IPS-18c (cell line): ENCODE measurements around the gene TPCN2.

ENCODE experiments used
- H3K4me3 ChIP-seq: 2 replicates; pipeline ENCODE4 v1.7.0; 2013; ENCODE audit warnings: low read depth, mild to moderate bottlenecking, low read length, moderate library complexity; ENCODE audit not compliant: insufficient read depth
- H3K9me3 ChIP-seq: one replicate; pipeline ENCODE4 v1.6.1; 2013; ENCODE audit warnings: mild to moderate bottlenecking, low read length, moderate library complexity; ENCODE audit not compliant: control insufficient read depth, insufficient read depth

Gene TPCN2

DNA sequence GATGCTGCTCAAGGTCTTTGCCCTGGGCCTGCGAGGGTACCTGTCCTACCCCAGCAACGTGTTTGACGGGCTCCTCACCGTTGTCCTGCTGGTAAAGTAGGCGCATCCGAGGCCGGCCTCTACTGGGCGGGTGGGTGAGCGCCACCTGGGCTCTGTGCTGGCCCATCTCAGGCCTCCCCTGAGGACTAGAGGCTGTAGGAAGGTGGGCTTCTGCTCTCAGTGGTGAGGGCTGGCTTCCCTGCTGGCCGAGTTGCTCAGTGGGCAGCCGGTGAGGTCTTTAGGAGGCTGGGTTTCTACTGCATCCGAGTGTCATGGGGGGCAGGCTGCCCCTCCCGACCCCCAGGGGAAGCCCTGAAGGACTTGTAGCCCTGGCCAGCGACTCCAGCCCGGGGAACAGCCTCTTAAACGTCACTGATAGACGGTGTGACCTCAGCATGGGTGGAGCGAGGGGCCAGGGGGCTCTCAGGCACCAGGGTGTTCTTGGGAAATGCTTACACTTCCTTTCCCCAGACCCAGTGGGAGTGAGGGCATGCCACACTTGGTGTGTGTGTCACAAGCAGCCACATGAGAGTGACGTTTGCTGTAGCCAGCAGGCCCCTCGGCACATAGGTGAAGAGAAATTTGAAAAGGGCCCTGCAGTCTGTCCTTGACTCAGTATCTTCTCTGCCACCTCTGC, 30.3 kb downstream of the TPCN2 start:
- peaks cover 2% of the 10 kb centered on the region for H3K9me3 ChIP-seq
- H3K4me3 ChIP-seq = no peak overlapping the region

GRCh38 chr11:69079661-69080256, 31.0 kb downstream of the TPCN2 start:
- Histone ChIP-seq H3K9me3 (peaks cover 2% of the 10 kb centered on the region), H3K4me3 (no peak overlapping the region)

- H3K4me3 ChIP-seq = no peak overlapping the region
- peaks cover 2% of the 10 kb centered on the region for H3K9me3 ChIP-seq
These were observed 31.7 kb downstream of the TPCN2 start for GRCh38 chr11:69080257-69080995.

GRCh38 chr11:69081180-69081579, 32.4 kb downstream of the TPCN2 start:
- Histone ChIP-seq H3K4me3 (no peak overlapping the region), H3K9me3 (no peaks in the 10 kb centered on the region)

- Histone ChIP-seq H3K9me3 (no peaks in the 10 kb centered on the region), H3K4me3 (no peak overlapping the region)
These were observed 35.0 kb downstream of the TPCN2 start for GRCh38 chr11:69083531-69084247.

DNA sequence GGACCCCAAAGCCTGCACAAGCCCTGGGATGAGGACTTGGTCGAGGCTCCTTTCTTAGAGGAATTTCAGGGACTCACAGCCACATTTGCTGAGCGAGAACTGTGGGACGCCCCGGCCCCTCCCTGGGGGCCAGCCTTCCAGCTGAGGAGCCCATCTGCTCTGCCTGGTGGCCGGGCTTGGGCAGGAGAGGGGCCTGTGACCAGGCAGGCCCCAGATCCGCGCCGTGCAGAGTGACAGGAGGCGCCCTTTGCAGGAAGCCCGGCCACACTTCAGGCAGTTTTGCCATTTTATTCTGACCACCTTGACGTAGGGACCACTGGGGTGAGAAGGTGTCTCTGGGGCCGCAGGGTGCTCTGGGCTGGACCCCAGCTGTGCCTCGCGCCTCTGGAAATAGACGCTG, 35.6 kb downstream of the TPCN2 start:
- Histone ChIP-seq H3K4me3 (no peak overlapping the region), H3K9me3 (no peaks in the 10 kb centered on the region)

DNA sequence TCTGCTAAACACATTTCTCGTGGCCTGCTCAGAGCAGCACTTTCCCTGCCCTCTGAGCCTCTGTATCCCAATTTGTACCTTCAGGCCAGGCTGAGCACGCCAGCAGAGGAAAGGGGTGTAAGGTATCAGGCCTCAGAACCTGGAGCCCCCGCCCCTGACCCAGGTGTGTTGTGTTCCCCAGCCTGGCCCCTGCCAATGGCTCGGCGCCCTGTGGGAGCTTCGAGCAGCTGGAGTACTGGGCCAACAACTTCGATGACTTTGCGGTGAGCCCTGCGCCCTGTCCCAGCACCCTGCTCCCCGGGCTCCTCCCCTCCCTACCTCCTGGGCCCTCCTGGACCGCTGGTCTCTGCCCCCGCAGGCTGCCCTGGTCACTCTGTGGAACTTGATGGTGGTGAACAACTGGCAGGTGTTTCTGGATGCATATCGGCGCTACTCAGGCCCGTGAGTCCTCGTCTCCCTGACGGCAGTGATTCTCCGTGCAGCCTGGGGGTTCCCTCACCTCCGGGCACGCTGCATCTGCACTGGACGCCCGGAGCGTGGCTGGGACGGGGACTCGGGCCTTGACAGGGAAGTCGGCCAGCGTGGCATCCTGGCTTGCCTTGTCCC, 36.9 kb downstream of the TPCN2 start:
- Histone ChIP-seq H3K4me3 (no peak overlapping the region), H3K9me3 (no peaks in the 10 kb centered on the region)

GRCh38 chr11:69086152-69087132, 37.7 kb downstream of the TPCN2 start:
- Histone ChIP-seq H3K4me3 (no peak overlapping the region), H3K9me3 (no peaks in the 10 kb centered on the region)

GRCh38 chr11:69087133-69087524, 38.4 kb downstream of the TPCN2 start:
- no peak overlapping the region for H3K4me3 ChIP-seq
- H3K9me3 ChIP-seq = no peaks in the 10 kb centered on the region

DNA sequence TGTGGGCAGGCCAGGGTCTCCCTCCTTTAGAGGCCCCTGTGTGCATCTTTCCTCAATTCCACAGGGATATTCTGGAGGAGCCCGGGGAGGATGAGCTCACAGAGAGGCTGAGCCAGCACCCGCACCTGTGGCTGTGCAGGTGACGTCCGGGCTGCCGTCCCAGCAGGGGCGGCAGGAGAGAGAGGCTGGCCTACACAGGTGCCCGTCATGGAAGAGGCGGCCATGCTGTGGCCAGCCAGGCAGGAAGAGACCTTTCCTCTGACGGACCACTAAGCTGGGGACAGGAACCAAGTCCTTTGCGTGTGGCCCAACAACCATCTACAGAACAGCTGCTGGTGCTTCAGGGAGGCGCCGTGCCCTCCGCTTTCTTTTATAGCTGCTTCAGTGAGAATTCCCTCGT, 39.1 kb downstream of the TPCN2 start:
- Histone ChIP-seq H3K9me3 (no peaks in the 10 kb centered on the region), H3K4me3 (no peak overlapping the region)

DNA sequence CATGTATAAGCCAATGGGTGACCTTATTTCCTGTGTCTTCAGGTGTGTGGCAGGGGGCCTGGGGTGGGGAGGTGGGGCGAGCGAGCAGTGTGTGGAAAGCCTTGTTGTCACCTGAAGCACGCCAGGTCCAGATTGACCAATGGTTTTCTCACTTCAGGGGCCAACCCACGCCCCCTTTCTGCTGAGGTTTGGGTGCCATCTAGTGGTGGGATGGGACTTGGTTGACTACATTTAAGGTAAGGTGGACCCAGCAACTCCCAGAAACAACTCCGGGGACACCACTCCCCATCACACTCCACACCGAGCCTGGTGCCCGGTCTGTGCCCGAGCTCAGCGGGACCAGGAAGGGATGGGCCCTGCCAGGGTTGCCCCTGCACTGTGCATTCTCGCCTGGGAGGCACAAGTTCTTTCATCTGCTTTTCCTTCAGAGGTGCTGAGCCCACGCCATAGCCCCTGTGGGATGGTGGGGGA, 40.0 kb downstream of the TPCN2 start:
- no peaks in the 10 kb centered on the region for H3K9me3 ChIP-seq
- H3K4me3 ChIP-seq = no peak overlapping the region

GRCh38 chr11:69089258-69089657, 40.5 kb downstream of the TPCN2 start:
- Histone ChIP-seq H3K4me3 (no peak overlapping the region), H3K9me3 (no peaks in the 10 kb centered on the region)

DNA sequence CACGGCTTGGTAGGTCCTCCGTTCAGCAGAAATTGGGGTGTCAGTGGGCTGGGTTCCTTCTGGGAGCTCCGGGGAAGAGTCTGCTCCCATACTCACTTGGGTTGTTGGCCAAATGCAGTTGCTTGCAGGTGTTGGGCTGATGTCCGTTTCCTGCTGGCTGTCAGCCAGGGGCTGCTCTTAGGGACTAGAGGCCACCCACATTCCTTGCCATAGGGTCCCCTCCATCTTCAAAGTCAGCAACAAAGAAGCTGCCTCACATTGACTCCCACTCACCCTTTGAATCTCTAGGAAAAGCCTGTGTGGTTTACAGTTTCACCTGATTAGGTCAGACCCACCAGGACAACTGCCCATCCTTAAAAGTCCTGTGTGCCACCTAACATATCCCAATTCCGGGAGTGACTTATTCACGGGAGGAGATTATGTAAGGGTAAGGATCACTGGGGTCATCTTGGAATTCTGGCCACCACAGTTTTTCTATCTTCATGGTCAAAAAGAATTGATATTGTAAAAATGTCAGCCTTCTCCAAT, 43.0 kb downstream of the TPCN2 start:
- H3K9me3 ChIP-seq = no peaks in the 10 kb centered on the region
- no peak overlapping the region for H3K4me3 ChIP-seq

DNA sequence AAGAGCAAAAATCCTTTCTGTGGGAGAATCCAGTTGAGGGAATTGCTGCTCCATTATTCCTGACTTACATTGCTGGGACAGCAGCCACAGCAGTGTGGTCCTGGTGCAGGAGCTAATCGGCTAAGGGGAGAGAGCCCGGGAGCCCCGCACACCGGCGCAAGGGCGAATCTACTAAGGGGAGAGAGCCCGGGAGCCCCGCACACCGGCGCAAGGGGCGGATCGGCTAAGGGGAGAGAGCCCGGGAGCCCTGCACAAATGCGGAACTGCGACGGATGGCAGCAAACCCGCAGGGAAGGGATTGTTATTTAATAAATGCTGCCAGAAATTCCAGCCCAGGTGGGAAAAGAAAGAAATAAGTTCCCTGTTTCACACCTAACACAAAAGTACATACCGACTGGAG, 43.5 kb downstream of the TPCN2 start:
- no peak overlapping the region for H3K4me3 ChIP-seq
- H3K9me3 ChIP-seq = no peaks in the 10 kb centered on the region

- Histone ChIP-seq H3K4me3 (no peak overlapping the region), H3K9me3 (no peaks in the 10 kb centered on the region)
These were observed 44.4 kb downstream of the TPCN2 start for GRCh38 chr11:69093106-69093505.
